Activated CD4-positive, CD25-positive, alpha-beta regulatory T cell (primary cell): Measurements from ENCODE around the gene ACADVL.
A peak's percentile ranks its signal among the peaks of the same experiment; 100 is the strongest.

Experiments
- DNase-seq, 4 experiments: peaks; one replicate each; lab custom pipeline; 2025; lab: John Stamatoyannopoulos, UW

Gene ACADVL

GRCh38 chr17:7217113-7217987, 2.4 kb upstream of the ACADVL start:
- DNase-seq = no peak

GRCh38 chr17:7218166-7218565, 1.6 kb upstream of the ACADVL start:
- DNase-seq = no peak

GRCh38 chr17:7218758-7219157, 980 bp upstream of the ACADVL start:
- DNase-seq = no peak

GRCh38 chr17:7219229-7219811, 418 bp upstream of the ACADVL start:
- no peak for DNase-seq

GRCh38 chr17:7220593-7221277, 997 bp downstream of the ACADVL start:
- DNase-seq = peak; percentile 26 to 38 (median 28)

- DNase-seq = no peak
Measured at GRCh38 chr17:7221278-7222092, 1.7 kb downstream of the ACADVL start.

- no peak for DNase-seq
Measured at GRCh38 chr17:7222093-7222971, 2.6 kb downstream of the ACADVL start.

GRCh38 chr17:7222972-7223292, 3.2 kb downstream of the ACADVL start:
- DNase-seq = no peak

GRCh38 chr17:7223375-7223774, 3.6 kb downstream of the ACADVL start:
- DNase-seq = no peak

GRCh38 chr17:7224110-7224509, 4.4 kb downstream of the ACADVL start:
- no peak for DNase-seq

GRCh38 chr17:7224661-7225111, 4.9 kb downstream of the ACADVL start:
- no peak for DNase-seq

- DNase-seq = no peak
Measured at GRCh38 chr17:7225711-7226331, 6.1 kb downstream of the ACADVL start.

- no peak for DNase-seq
Measured at GRCh38 chr17:7226721-7227710, 7.3 kb downstream of the ACADVL start.

- DNase-seq = no peak
Measured at GRCh38 chr17:7228920-7229319, 9.2 kb downstream of the ACADVL start.

- no peak for DNase-seq
Measured at GRCh38 chr17:7229504-7229903, 9.8 kb downstream of the ACADVL start.

- no peak for DNase-seq
Measured at GRCh38 chr17:7232114-7232513, 12.4 kb downstream of the ACADVL start.

- DNase-seq = no peak
Measured at GRCh38 chr17:7233701-7234082, 14.0 kb downstream of the ACADVL start.

GRCh38 chr17:7234083-7234951, 14.6 kb downstream of the ACADVL start, which contains the start of gene DVL2:
Gene DVL2, minus strand, starts transcription at chr17:7234517. Its CDS starts 255 bp downstream, at chr17:7234262.
- DNase-seq = peak; percentile 78 to 89 (median 84)
